CD4-positive, alpha-beta T cell treated with Interleukin-21 for 1 hour (primary cell): ENCODE data around the gene ZDHHC23.

Experiments used
- DNase-seq: peaks from one replicate; pipeline ENCODE4 v3.0.0-alpha.2; 2020

Gene ZDHHC23, protein sequence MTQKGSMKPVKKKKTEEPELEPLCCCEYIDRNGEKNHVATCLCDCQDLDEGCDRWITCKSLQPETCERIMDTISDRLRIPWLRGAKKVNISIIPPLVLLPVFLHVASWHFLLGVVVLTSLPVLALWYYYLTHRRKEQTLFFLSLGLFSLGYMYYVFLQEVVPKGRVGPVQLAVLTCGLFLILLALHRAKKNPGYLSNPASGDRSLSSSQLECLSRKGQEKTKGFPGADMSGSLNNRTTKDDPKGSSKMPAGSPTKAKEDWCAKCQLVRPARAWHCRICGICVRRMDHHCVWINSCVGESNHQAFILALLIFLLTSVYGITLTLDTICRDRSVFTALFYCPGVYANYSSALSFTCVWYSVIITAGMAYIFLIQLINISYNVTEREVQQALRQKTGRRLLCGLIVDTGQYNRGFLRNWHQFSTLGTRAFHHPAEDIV

DNA sequence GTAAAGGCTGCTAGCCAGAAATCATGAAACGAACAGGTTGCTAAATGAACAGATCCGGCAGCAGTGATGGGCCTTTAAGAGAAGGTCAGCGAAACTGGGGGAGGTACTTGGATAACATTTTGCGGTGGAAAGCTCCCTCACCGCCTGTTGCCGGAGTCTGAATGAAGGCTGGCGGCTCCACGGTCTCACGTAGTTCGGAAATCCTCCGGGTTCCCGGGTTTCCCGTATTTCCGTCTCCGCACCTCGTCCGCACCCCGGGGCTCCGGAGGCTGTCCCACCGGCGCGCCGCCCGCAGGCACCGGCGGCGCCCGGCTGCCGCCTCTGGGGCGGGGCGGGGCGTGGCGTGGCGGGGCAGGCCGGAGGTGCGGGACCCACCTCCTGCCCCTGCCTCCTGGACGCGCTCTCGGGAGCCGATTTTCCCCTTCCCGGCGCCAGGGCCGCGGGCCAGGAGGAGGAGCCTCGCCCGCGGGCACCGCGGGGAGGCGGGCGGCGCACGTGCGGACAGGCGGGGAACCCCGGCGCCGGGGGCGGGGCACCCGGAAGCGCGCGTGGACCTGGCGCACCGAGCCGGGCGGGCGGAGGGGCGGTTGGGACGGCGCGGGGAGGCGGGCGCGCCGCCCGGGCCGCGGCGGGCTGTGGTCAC, at the start of gene ZDHHC23:
Gene ZDHHC23 (plus strand): TSS at position 642 of the 643 bp plus-strand sequence. CDS start 790 bp downstream, outside the sequence.
- DNase-seq: peak; percentile 76

DNA sequence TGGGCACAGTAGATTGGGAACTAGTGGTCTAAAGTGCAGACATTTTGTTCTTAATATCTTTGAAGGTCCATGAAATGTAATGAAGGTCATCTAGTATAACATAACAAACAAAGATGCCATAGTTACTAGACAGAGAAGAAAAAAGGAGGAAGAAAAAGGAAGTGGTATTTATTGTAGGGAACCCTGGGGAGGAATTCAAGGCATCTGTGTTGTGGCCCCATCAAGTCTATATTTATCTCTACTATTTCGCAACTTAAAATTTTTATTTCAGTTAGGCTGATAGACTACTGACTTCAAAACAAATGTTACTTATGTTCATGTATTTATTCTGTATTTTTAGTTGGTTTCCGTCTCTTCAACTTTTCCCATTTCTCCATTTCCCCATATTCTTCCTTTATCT, 48.9 kb upstream of the ZDHHC23 start:
- DNase-seq: no peak

DNA sequence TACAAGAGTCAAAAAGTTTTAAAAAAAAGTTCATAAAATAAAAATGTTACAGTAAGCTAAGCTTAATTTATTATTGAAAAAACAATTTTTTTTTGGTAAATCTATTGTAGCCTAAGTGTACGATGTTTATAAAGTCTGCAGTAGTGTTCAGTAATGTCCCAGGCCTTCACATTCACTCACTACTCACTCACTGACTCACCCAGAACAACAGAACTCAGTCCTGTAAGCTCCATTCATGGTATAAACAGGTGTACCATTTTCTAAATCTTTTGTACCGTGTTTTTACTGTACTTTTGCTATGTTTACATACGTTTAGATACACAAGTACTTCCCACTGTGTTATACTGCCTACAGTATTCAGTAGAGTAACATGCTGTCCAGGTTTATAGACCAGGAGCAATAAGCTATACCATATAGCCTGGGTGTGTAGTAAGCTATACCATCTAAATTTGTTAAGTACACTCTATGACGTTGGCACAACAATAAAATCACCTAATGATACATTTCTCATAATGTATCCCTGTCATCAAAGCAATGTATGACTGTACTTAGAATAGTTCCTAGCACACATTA, 41.2 kb upstream of the ZDHHC23 start:
- DNase-seq: no peak

DNA sequence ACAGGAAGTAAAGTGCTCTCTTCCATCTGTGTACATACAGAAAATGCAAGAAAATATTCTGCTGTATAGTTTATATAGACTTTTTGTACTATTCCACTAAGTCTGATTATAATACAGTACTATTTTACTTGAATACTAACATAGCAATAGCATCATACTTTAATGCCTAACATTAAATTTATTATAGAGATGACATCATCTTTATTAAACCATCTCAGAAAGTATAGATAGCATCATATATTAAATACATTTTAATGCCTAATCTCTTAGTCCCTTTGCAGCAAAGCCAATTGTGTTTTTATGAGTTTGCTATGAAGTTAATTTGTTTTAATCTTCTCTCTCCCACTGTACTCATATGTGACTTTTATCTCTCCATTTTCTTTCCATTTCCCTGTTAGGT, 39.7 kb upstream of the ZDHHC23 start:
- no peak for DNase-seq

DNA sequence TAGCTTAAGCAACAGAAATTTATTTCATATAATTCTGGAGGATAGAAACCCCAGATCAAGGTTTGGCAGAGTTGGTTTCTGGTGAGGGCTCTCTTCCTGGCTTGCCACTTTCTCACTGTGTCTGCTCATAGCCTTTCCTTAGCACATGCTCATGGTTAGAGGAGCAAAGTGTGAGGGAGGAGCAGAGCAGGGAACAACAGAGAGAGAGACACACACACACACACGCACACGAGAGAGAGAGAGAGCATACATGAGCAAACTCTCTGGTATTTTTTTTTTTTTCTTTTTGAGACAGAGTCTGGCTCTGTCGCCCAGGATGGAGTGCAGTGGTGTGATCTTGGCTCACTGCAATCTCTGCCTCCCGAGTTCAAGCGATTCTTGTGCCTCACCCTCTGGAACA, 36.8 kb upstream of the ZDHHC23 start:
- no peak for DNase-seq

DNA sequence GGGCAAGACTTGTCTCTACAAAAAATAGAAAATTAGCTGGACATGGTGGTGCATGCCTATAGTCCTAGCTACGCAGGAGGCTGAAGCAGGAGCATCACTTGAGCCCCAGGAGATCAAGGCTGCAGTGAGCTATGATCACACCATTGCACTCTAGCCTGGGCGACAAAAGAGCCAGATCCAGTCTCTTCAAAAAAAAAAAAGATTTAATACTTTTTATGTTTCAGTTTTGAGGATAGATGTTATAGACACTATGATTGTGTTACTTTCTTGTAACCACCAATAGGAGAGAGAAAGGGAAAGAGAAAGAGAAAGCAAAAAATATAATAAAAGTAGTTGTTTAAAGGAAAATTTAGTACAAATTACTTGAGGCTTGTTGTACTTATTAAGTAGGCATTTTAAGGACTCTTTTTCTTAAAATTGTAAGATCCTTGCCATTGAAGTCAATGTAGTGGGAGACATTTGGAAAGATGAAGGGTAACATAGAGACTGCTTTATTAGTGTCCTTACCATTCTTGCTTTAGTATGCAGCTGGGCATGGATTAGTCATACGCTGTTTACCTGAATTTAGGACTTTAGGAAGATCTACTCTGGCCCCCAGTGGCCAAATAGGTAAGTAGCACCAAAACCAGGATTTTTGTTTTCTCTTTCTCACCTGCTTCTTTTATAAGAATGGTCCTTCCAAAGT, 35.1 kb upstream of the ZDHHC23 start:
- peak; percentile 65 for DNase-seq

DNA sequence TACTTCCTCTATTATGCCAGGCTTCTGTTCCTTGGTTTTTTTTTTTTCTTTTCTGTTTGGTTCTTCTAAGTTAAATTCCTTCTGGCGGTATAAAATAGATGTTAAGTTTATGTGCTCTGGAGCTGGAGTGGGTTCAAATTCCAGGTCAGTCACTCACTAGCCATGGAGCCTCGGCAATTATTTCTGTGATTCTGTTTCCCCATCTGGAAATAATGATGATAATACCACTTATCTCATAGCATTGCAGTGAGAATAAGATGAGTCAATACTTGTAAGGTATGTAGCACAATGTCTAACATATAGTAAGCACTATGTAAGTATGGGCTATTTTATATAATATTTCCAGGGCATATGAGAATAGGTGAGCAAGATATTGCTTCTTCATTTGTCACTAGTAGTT, 33.2 kb upstream of the ZDHHC23 start:
- DNase-seq: no peak

DNA sequence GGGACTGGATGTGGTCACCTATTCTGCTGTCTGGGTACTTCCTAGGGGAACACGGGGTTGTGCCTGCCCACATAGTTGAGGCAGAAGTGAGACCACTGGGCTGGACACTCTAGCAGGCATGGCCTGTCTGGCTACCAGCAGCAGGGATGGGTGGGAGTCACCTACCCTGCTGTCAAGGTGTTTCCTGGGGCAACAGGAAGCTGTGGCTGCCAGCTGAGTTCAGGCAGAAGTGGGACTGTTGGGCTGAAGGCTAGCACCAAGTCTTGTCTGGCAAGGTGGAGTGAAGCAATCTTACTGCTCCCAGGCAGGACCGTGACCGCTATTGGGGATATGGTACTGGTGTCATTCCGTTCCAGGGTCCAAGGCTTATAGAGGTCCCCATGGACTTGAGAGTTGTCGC, 20.3 kb upstream of the ZDHHC23 start:
- DNase-seq: no peak

DNA sequence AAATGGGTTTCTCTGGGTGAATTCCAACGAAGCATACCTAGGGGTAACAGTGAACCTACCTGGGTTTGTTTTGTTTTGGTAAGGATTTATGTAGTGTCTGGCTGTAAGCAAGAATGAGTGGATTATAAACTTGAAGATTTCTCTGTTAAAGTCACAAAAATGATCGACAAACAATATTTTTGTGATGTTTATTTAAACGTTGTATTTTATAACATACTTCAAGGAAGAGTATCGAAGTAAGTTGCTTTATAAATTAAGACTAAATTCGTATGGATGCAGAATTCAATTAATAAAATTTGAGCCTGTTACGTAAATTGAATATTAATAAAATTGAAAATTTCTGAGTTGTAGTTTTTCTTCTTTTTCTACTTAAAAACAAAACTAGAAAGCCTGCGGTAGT, 982 bp upstream of the ZDHHC23 start:
- no peak for DNase-seq

DNA sequence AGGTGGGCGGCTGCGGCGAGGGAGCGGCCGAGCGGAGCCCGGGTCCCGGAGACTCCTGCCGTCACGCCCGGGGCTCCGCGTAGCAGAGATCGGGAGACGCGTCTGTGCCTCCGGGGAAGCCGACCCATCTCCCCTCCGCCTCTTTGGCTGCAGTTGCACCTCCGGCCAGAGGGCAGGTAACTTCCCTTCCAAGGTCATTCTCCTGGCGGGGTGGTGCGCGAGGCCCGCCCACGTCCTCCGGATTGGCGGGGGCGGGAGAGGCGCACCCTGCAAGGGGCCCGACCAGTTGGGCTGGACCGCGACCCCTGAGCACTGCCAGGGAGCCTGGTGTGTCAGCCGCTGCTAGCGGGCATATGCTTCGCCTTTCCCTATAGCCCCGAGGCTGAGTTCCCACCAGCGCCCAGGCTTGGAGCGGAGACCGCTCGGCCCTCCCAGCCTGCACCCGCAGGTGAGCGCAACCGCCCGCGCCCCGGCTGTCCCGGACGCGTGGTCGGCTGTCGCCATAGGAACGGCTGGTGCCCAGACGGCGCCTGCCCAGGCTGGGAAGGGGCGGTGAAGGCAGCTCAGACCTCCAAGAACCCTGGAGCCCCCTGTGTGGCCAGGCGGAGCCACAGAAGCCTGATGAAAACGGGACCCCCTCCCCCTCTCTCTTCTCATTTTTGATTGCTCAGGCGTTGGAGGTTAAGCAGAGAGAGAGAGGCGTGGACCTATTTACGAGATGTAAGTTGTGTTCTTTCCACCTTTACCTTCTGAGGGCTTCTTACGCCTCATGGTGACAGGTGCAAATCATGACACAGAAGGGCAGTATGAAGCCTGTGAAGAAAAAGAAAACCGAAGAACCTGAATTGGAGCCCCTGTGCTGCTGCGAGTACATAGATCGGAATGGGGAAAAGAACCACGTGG, 453 bp downstream of the ZDHHC23 start:
- DNase-seq: peak; percentile 20

DNA sequence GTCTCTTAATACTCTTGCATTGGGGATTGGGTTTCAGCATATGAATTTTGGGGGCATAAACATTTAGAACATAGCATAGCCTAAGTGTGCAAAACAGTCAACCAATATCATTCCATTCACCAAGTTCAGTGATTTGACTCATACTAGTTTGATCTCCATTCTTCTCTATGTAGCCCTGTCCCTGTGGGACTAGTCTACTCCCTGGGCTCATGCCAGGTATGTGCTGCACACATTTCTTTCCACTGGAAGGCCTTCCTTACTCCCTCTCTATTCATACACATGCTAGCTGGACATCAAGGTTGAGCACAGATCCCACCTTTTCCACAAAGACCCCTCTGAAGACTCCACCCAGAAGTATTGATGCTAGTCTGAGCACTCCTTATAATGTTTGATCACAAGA, 5.1 kb downstream of the ZDHHC23 start:
- no peak for DNase-seq

DNA sequence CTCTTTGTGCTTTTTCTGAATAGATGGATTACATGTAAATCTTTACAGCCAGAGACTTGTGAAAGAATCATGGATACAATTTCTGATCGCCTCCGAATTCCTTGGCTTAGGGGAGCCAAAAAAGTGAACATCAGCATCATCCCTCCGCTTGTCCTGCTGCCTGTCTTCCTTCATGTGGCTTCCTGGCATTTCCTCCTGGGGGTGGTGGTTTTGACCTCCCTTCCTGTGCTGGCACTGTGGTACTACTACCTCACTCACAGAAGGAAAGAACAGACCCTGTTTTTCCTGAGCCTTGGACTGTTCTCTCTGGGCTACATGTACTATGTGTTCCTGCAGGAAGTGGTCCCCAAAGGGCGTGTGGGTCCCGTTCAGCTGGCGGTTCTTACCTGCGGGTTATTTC, 5.9 kb downstream of the ZDHHC23 start:
- DNase-seq: no peak

DNA sequence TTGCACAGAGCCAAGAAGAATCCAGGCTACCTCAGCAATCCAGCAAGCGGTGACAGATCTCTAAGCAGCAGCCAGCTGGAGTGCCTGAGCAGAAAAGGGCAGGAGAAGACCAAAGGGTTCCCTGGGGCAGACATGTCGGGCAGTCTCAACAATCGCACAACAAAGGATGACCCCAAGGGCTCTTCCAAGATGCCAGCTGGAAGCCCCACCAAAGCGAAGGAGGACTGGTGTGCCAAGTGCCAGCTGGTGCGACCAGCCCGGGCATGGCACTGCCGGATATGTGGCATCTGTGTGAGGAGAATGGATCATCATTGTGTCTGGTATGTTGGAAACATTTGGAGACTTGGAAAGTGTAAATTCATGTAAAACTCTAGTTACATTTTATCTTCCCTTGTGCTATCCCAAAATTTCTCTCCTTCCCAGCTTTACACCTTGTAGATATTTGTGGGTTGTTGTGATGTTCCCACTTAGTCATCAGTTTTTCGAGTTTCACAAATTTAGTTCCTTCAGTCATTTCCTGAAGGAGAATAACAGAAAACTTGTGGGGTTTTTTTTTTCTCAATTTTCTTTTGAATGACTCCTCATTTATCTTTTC, 6.4 kb downstream of the ZDHHC23 start:
- no peak for DNase-seq

DNA sequence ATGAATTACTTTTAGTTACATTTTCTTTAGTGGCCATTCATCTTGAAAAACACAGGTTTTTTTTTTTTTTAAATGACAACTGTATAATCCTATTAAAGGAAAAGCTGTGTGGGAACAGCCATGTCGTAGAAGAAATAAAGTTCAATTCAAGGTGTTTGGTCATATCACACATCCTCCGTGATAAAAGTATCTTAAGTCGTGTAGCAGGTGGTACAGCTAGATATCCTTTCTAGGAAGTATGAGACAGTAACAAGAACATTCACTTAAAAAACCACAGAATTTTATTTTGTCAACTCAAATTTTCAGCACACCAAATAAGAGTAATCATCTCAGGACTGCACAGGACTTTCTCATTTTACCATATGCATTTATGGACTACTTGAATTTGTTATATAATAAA, 16.1 kb downstream of the ZDHHC23 start:
- no peak for DNase-seq

DNA sequence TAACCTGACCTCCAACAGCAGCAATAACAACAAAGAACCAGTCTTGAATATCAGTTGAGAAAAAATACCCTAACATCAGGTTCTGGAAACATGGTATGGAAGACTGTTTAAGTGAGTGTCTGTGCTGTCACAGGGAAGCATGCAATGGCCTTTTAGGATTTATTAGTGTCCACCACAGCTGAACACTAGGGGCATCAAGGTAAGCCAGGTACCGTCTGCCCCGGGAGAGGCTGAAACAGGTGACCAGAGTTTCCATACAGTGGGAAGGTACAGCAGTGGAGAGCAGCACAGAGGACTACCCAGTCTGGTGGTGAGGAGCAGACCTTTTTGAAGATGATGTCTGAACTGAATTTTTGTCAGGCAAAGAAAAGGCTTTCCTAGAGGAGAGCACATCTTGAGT, 18.4 kb downstream of the ZDHHC23 start:
- DNase-seq: no peak

DNA sequence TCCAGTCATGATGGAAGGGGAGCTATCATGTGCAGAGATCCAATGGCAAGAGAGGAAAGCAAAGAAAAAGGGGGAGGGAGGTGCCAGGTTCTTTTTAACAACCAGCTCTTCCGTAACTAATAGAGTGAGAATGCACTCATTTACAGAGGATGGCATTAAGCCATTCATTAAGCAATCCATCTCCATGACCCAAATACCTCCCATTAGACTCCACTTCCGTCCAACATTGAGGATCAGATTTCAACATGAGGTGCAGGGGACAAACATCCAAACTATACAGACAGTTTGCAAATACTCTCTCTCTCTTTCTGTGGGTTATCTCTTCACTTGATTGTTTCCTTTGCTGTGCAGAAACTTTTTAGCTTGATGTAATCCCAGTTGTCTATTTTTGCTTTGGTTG, 21.2 kb downstream of the ZDHHC23 start:
- no peak for DNase-seq

DNA sequence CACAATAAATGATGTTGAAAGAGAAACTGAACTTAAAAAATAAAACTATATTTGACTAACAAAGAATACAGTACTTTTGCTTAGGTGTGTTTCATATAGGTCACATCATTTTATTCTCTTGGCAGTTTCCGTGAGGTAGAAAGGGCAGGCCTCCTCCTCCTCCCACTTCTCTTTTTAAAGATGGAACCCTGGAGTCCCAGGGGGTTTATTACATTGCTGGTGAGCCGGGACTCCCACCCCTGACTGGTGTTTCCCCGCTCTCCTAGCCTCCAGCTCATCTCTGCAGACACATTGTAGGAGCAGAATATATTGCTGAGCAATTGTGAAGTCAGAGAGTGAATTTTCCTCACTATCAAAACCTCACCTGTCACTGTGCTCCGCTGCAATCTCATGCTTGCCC, 30.0 kb downstream of the ZDHHC23 start:
- no peak for DNase-seq

DNA sequence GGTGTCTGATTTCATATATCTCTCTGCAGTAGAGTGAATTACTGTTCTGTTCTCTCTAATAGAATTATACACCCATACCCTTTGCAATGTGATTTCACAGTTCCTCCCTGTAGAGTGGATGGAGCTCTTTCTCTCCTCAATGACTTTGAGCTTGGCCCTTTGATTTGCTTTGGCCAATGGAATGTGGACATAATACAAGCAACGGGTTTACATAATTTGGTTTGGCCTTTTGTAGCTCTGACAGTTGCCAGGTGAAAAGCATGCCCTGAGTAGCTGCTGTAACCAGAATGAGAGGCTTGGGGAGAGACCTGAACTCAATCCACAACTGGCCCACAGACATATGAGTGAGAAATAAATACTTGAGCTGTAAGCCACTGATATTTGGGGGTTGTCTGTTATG, 32.1 kb downstream of the ZDHHC23 start:
- no peak for DNase-seq

DNA sequence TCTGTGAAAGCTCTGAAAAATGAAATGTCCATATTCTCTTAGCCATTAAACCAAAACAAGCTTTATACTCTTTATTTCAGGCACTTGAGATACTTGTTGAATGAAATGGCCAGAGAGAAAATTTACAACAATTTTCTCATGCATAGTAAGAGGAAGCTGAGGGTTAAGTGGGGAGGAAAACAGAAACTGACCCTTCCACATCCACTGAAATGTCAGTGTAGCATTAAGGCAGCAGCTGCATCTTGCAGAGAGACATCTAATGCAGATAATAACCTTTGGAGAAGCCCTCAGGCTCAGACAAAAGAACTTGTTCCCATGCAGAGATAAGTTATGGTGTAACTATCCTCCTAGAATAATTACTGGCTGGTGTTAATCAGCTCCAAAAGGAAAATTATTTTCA, 34.0 kb downstream of the ZDHHC23 start:
- DNase-seq: no peak

DNA sequence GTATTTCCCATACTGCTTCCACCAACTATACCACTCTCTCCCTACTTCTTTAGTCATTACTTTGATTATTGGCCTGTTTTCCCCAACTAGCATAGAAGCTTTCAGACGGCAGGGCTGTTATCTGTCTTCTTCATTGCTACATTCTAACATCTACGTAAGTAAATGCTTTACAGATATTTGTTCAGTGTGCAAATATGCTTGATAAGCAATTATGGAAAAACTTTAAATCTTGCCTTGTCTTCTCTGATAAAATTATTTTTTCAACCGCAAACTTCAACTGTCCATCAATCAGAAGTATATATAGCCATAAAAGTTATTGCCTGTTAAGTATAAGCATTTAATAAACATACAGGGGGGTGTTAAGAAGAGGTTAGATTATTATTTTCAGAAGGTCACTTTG, 35.7 kb downstream of the ZDHHC23 start:
- no peak for DNase-seq

DNA sequence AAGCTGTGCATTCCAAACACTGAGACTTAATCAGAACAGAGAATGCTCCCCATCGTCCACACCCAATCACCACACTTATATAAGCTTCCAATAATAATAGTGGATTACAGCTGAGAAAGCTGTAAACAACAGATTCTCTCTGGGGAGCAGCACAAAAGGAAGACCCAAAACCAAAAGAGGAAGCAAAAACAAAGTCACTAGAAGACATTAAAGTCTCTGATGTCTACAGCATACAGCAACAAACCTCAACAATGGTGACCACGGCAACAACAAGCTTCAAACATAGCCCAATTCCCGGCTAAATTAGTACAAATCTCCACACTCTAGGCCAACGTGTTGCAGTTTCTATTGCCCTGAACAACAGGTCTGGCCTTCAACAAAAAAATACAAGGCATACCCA, 37.7 kb downstream of the ZDHHC23 start:
- DNase-seq: peak; percentile 29

DNA sequence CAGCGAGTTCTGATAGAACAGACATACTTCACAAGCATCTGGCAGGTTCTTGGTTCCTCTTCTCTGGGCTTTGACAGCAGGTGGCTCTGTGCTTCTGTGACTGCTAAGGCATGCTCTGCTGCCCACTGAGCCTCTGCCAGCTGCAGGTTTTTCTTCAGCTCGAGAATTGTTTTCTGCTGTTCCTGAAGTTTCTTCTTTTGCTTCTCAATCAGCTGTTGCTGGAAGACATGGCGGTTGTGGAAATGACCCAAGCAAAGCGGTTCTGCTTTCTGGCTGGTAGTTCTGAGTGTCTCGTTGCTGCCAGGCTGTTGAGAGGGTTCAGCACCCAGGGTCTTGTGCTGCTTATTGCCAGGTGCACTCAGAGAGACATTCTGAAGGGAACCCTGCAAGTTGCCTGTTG, 57.7 kb downstream of the ZDHHC23 start:
- DNase-seq: no peak
